B cell (primary cell): Measurements from ENCODE around the gene MYL6B.

Experiments
- CTCF ChIP-seq: fragments of 200-600 bp; IDR thresholded peaks from one replicate; pipeline ENCODE4 v1.8.0; 2022; ENCODE audit warnings: antibody characterized with exemption, mild to moderate bottlenecking
- EZH2 ChIP-seq: IDR thresholded peaks from 2 replicates; pipeline ENCODE4 v1.6.1; 2012; ENCODE audit warnings: borderline replicate concordance, low read depth, mild to moderate bottlenecking, moderate library complexity, low read length; ENCODE audit not compliant: insufficient read depth, poor library complexity, severe bottlenecking

GRCh38 chr12:56126732-56127239 lies 25.6 kb upstream of the MYL6B start:
- TF ChIP-seq CTCF = no peak
- no peak for TF ChIP-seq EZH2
